Measurements from ENCODE around the gene FAM170B.

Gene FAM170B

GRCh38 chr10:49168831-49169500 is 35.1 kb upstream of the FAM170B start:
- no peak for DNase-seq (ENCODE audit: low read depth)

- no peak for DNase-seq (ENCODE audit: low read depth)
Observed at GRCh38 chr10:49168171-49168540, 34.3 kb upstream of the FAM170B start.

- no peak for DNase-seq (ENCODE audit: low read depth)
Observed at GRCh38 chr10:49167425-49168170, 33.8 kb upstream of the FAM170B start.

- no peak for DNase-seq (ENCODE audit: low read depth)
Observed at GRCh38 chr10:49166484-49167400, 32.9 kb upstream of the FAM170B start.

- DNase-seq (ENCODE audit: low read depth): no peak
Observed at GRCh38 chr10:49165821-49166483, 32.1 kb upstream of the FAM170B start.

GRCh38 chr10:49165259-49165658 is 31.4 kb upstream of the FAM170B start:
- no peak for DNase-seq (ENCODE audit: low read depth)

- DNase-seq (ENCODE audit: low read depth): peak; percentile 46
Observed at GRCh38 chr10:49164559-49165188, 30.9 kb upstream of the FAM170B start.

GRCh38 chr10:49163741-49164140 is 29.9 kb upstream of the FAM170B start:
- DNase-seq (ENCODE audit: low read depth): peak; percentile 26

GRCh38 chr10:49162761-49163310 is 29.0 kb upstream of the FAM170B start:
- no peak for DNase-seq (ENCODE audit: low read depth)

- no peak for DNase-seq (ENCODE audit: low read depth)
Observed at GRCh38 chr10:49162063-49162462, 28.2 kb upstream of the FAM170B start.

- DNase-seq (ENCODE audit: low read depth): peak; percentile 35
Observed at GRCh38 chr10:49161411-49161997, 27.7 kb upstream of the FAM170B start.

GRCh38 chr10:49160814-49161213 is 27.0 kb upstream of the FAM170B start:
- no peak for DNase-seq (ENCODE audit: low read depth)

- no peak for DNase-seq (ENCODE audit: low read depth)
Observed at GRCh38 chr10:49160110-49160509, 26.3 kb upstream of the FAM170B start.

- DNase-seq (ENCODE audit: low read depth): no peak
Observed at GRCh38 chr10:49158915-49159314, 25.1 kb upstream of the FAM170B start.

- DNase-seq (ENCODE audit: low read depth): no peak
Observed at GRCh38 chr10:49158404-49158803, 24.6 kb upstream of the FAM170B start.

- DNase-seq (ENCODE audit: low read depth): no peak
Observed at GRCh38 chr10:49157229-49157628, 23.4 kb upstream of the FAM170B start.

- DNase-seq (ENCODE audit: low read depth): no peak
Observed at GRCh38 chr10:49154641-49155040, 20.8 kb upstream of the FAM170B start.

GRCh38 chr10:49153971-49154370 is 20.1 kb upstream of the FAM170B start:
- peak; percentile 42 for DNase-seq (ENCODE audit: low read depth)

- no peak for DNase-seq (ENCODE audit: low read depth)
Observed at GRCh38 chr10:49153115-49153514, 19.3 kb upstream of the FAM170B start.

- DNase-seq (ENCODE audit: low read depth): no peak
Observed at GRCh38 chr10:49152663-49153062, 18.8 kb upstream of the FAM170B start.

- DNase-seq (ENCODE audit: low read depth): no peak
Observed at GRCh38 chr10:49152037-49152436, 18.2 kb upstream of the FAM170B start.

Measured in iris pigment epithelial cell (primary cell).